ENCODE measurements around the gene GHRHR.

The GHRHR gene

GRCh38 chr7:30965372-30965771 lies 1.6 kb downstream of the GHRHR start:
- in situ Hi-C loops (cut with HindIII; ENCODE audit: low pct_ligation_motif_present, low sequenced_read_pairs): no loop called here
- no peak for DNase-seq
- TF ChIP-seq CTCF (IDR thresholded peaks at IDR 0.05; ENCODE audit: low read depth, low read length, missing control alignments): no peak
- H3K4me3 ChIP-seq (ENCODE audit: low read depth, low read length): no peak overlapping the region
- H3K27ac ChIP-seq: no peak overlapping the region
- H3K36me3 ChIP-seq (replicated peaks): no peaks in the 10 kb centered on the region
- H3K27me3 ChIP-seq (replicated peaks): peaks cover 5% of the 10 kb centered on the region

- DNase-seq: no peak
- no peak overlapping the region for H3K4me3 ChIP-seq (ENCODE audit: low read depth, low read length)
- no peak for TF ChIP-seq CTCF (IDR thresholded peaks at IDR 0.05; ENCODE audit: low read depth, low read length, missing control alignments)
- no peak overlapping the region for H3K27ac ChIP-seq
- no peaks in the 10 kb centered on the region for H3K36me3 ChIP-seq (replicated peaks)
- in situ Hi-C loops (cut with HindIII; ENCODE audit: low pct_ligation_motif_present, low sequenced_read_pairs): no loop called here
- H3K27me3 ChIP-seq (replicated peaks): peaks cover 6% of the 10 kb centered on the region
These were observed 2.1 kb downstream of the GHRHR start for GRCh38 chr7:30965883-30966282.

GRCh38 chr7:30968294-30968693 lies 4.5 kb downstream of the GHRHR start:
- DNase-seq: no peak
- Histone ChIP-seq H3K27ac (no peak overlapping the region), H3K36me3 (replicated peaks) (no peaks in the 10 kb centered on the region), H3K27me3 (replicated peaks) (peaks cover 16% of the 10 kb centered on the region), H3K4me3 (ENCODE audit: low read depth, low read length) (no peak overlapping the region)
- no peak for TF ChIP-seq CTCF (IDR thresholded peaks at IDR 0.05; ENCODE audit: low read depth, low read length, missing control alignments)
- in situ Hi-C loops (cut with HindIII; ENCODE audit: low pct_ligation_motif_present, low sequenced_read_pairs): no loop called here

GRCh38 chr7:30968747-30969603 lies 5.2 kb downstream of the GHRHR start:
- peaks cover 16% of the 10 kb centered on the region for H3K27me3 ChIP-seq (replicated peaks)
- in situ Hi-C loops (cut with HindIII; ENCODE audit: low pct_ligation_motif_present, low sequenced_read_pairs): no loop called here
- no peaks in the 10 kb centered on the region for H3K36me3 ChIP-seq (replicated peaks)
- no peak for TF ChIP-seq CTCF (IDR thresholded peaks at IDR 0.05; ENCODE audit: low read depth, low read length, missing control alignments)
- DNase-seq: no peak
- H3K27ac ChIP-seq: no peak overlapping the region
- H3K4me3 ChIP-seq (ENCODE audit: low read depth, low read length): no peak overlapping the region

- in situ Hi-C loops (cut with HindIII; ENCODE audit: low pct_ligation_motif_present, low sequenced_read_pairs): no loop called here
- H3K4me3 ChIP-seq (ENCODE audit: low read depth, low read length): no peak overlapping the region
- peaks cover 16% of the 10 kb centered on the region for H3K27me3 ChIP-seq (replicated peaks)
- H3K27ac ChIP-seq: no peak overlapping the region
- H3K36me3 ChIP-seq (replicated peaks): no peaks in the 10 kb centered on the region
- DNase-seq: no peak
- no peak for TF ChIP-seq CTCF (IDR thresholded peaks at IDR 0.05; ENCODE audit: low read depth, low read length, missing control alignments)
These were observed 5.8 kb downstream of the GHRHR start for GRCh38 chr7:30969604-30969970.

- DNase-seq: no peak
- H3K27ac ChIP-seq: no peak overlapping the region
- no peaks in the 10 kb centered on the region for H3K36me3 ChIP-seq (replicated peaks)
- no peak for TF ChIP-seq CTCF (IDR thresholded peaks at IDR 0.05; ENCODE audit: low read depth, low read length, missing control alignments)
- in situ Hi-C loops (cut with HindIII; ENCODE audit: low pct_ligation_motif_present, low sequenced_read_pairs): no loop called here
- H3K27me3 ChIP-seq (replicated peaks): peaks cover 16% of the 10 kb centered on the region
- H3K4me3 ChIP-seq (ENCODE audit: low read depth, low read length): no peak overlapping the region
These were observed 6.3 kb downstream of the GHRHR start for GRCh38 chr7:30970074-30970473.
